Common myeloid progenitor, CD34-positive (primary cell): Measurements from ENCODE around the gene ZDHHC8. TPM values are rescaled to one million over a fixed set of nuclear protein-coding genes. Genes with fewer than 3 reads are reported as not detected.
A peak's percentile ranks its signal among the peaks of the same experiment; 100 is the strongest.

Source experiments
- CTCF ChIA-PET: fragments of 350-600 bp; sonication (Branson Sonifier 250); formaldehyde crosslinking; loops from one replicate; lab custom pipeline; 2021; ENCODE audit warnings: antibody characterized with exemption; lab: Charles Lee
- POLR2A ChIA-PET: fragments of 350-600 bp; sonication (Branson Sonifier 250); formaldehyde crosslinking; loops from one replicate; lab custom pipeline; 2021; ENCODE audit warnings: antibody characterized with exemption; lab: Charles Lee
- DNase-seq, 3 donors: peaks; one replicate each; pipeline versions ENCODE4 v3.0.0 to v3.0.0-alpha.2; 2013
- H3K27ac ChIP-seq, 2 experiments: 1 replicate in 1 of 2; 2 replicates in 1 of 2; pipeline ENCODE4 v1.7.0; 2013; ENCODE audit warnings: inconsistent platforms in 2 of 2, low read length in 2 of 2, mild to moderate bottlenecking in 2 of 2, low read depth in 1 of 2, moderate library complexity in 1 of 2; ENCODE audit not compliant: severe bottlenecking in 2 of 2, insufficient read depth in 1 of 2, poor library complexity in 1 of 2
- H3K27me3 ChIP-seq, 5 experiments: replicated peaks in 2 of 5; 1 replicate in 3 of 5; 2 replicates in 2 of 5; pipeline versions ENCODE4 v1.6.1 to v1.7.0; 2013; ENCODE audit warnings: low read length in 4 of 5, mild to moderate bottlenecking in 2 of 5, moderate library complexity in 2 of 5, inconsistent platforms in 1 of 5; ENCODE audit not compliant: insufficient read depth in 5 of 5, control insufficient read depth in 4 of 5
- H3K36me3 ChIP-seq, 4 experiments: 1 replicate in 2 of 4; 2 replicates in 2 of 4; pipeline versions ENCODE4 v1.6.1 to v1.7.0; 2013; ENCODE audit warnings: low read length in 3 of 4, control low read depth in 1 of 4, mild to moderate bottlenecking in 1 of 4; ENCODE audit not compliant: control insufficient read depth in 4 of 4, insufficient read depth in 4 of 4
- H3K4me1 ChIP-seq, 4 experiments: 1 replicate in 3 of 4; 2 replicates in 1 of 4; pipeline versions ENCODE4 v1.6.1 to v1.7.1; 2013; ENCODE audit warnings: low read length in 3 of 4, mild to moderate bottlenecking in 3 of 4, control low read depth in 1 of 4, inconsistent platforms in 1 of 4, moderate library complexity in 1 of 4; ENCODE audit not compliant: control insufficient read depth in 4 of 4, insufficient read depth in 4 of 4; ENCODE audit errors: control extremely low read depth in 1 of 4
- H3K4me3 ChIP-seq, 7 experiments: 1 replicate in 4 of 7; 2 replicates in 3 of 7; pipeline versions ENCODE4 v1.5.1 to v1.7.0; 2013; ENCODE audit warnings: mild to moderate bottlenecking in 7 of 7, low read length in 6 of 7, moderate library complexity in 6 of 7, inconsistent platforms in 2 of 7, low read depth in 2 of 7, control low read depth in 1 of 7; ENCODE audit not compliant: insufficient read depth in 4 of 7, control insufficient read depth in 1 of 7; ENCODE audit errors: extremely low read depth in 1 of 7
- H3K9me3 ChIP-seq, 5 experiments: 1 replicate in 4 of 5; 2 replicates in 1 of 5; pipeline versions ENCODE4 v1.6.1 to v1.7.1; 2013; ENCODE audit warnings: low read length in 4 of 5, mild to moderate bottlenecking in 2 of 5, inconsistent platforms in 1 of 5, low read depth in 1 of 5, moderate library complexity in 1 of 5; ENCODE audit not compliant: control insufficient read depth in 4 of 5, insufficient read depth in 2 of 5; ENCODE audit errors: control extremely low read depth in 1 of 5
- WGBS: methylation state at CpG from one replicate; pipeline ENCODE4 v1.1.5; 2013; ENCODE audit not compliant: insufficient coverage; 5-methylcytosine and 5-hydroxymethylcytosine counted together
- polyA plus RNA-seq: library from polyadenylated mRNA; unstranded; fragments of 120-200 nt; gene quantifications from one replicate; pipeline ENCODE4 v1.2.1, GENCODE V29; 2013

The ZDHHC8 gene, protein sequence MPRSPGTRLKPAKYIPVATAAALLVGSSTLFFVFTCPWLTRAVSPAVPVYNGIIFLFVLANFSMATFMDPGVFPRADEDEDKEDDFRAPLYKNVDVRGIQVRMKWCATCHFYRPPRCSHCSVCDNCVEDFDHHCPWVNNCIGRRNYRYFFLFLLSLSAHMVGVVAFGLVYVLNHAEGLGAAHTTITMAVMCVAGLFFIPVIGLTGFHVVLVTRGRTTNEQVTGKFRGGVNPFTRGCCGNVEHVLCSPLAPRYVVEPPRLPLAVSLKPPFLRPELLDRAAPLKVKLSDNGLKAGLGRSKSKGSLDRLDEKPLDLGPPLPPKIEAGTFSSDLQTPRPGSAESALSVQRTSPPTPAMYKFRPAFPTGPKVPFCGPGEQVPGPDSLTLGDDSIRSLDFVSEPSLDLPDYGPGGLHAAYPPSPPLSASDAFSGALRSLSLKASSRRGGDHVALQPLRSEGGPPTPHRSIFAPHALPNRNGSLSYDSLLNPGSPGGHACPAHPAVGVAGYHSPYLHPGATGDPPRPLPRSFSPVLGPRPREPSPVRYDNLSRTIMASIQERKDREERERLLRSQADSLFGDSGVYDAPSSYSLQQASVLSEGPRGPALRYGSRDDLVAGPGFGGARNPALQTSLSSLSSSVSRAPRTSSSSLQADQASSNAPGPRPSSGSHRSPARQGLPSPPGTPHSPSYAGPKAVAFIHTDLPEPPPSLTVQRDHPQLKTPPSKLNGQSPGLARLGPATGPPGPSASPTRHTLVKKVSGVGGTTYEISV
- polyA plus RNA-seq, result 32.9 TPM

DNA sequence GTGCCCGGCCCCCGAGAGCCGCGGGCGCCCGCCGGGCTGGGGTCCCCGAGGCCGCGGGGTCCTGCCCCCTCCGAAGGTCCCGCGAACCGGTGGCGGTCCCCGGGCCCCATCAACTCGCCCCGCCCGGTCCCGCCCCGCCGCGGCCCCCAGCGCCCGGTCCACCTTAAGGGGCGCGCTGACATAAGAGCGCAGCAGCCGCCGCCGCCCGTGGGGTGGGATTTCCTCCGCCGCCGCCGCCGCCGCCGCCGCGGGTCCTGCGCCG lies at the start of gene ZDHHC8:
ZDHHC8 (plus strand) TSS at position 208 of the 262 bp plus-strand sequence. CDS start 144 bp downstream, outside the sequence.
- no peaks in the 10 kb centered on the region for H3K27me3 ChIP-seq
- H3K4me3 ChIP-seq, result peak within 1 kb of the TSS; percentile 70 to 92 (median 80)
- POLR2A ChIA-PET, result no interaction called here
- no peaks in the 10 kb centered on the region for H3K9me3 ChIP-seq
- peaks cover 2 to 23% (median 10%) of the 10 kb centered on the region in 4 experiments for H3K36me3 ChIP-seq
- H3K27ac ChIP-seq, result peak within 1 kb of the TSS; percentile 33 to 77
- peak in 1 of 3 donors; percentile 54 for DNase-seq
- CTCF ChIA-PET, result no interaction called here
- 0% methylated on average over 12 of the region's 43 CpGs for WGBS
- peaks cover 0 to 43% (median 38%) of the 10 kb centered on the region in 4 experiments for H3K4me1 ChIP-seq

DNA sequence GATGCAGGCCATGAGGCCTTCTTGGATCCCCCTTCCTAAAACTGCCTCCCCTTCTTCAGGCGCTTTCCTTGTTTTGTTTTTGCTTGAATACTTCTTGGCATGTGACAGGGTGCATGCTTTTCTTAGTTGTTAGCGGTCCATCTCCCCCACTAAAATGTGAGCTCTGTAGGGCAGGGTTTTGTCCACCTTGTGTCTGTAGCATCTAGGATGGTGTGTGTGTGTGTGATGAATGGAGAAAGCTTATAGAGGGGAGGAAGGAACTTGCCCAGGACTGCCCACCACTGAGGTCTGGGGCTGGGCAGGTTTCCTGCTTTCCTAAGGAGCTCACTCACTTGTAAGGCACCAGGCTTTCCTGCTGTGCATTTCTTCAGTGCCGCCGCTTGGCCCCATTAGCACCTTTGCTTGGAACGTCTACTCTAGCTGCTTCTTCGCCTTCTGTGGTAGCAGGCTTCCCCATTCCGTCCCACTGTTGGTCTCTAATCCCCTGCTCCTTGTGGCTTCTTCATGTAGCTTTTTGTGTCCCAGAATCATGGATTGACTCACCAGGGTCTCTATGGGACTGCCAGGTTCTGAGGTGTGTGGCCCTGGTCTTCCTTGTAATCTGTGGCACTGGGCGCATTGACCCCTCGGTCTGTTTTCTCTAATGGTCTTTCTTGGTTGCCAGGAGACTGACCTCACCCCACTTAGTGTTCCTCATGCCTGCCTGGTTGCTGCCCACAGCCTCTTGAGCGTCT lies 48.3 kb upstream of the ZDHHC8 start:
- 93% methylated on average over 8 of the region's 10 CpGs for WGBS
- Histone ChIP-seq H3K9me3 (no peaks in the 10 kb centered on the region), H3K36me3 (peaks cover 2 to 46% (median 25%) of the 10 kb centered on the region in 4 experiments), H3K4me1 (peaks cover 0 to 28% (median 20%) of the 10 kb centered on the region in 4 experiments), H3K4me3 (no peak overlapping the region), H3K27ac (peak overlapping the region in 1 of 2 experiments; percentile 57), H3K27me3 (no peaks in the 10 kb centered on the region)
- DNase-seq, result no peak
- POLR2A ChIA-PET, result no interaction called here
- CTCF ChIA-PET, result interaction anchor here (1.1 kb wide), 1 partner anchor 12 kb away, joined by 3 read pairs; no protein-coding TSS in a partner anchor

DNA sequence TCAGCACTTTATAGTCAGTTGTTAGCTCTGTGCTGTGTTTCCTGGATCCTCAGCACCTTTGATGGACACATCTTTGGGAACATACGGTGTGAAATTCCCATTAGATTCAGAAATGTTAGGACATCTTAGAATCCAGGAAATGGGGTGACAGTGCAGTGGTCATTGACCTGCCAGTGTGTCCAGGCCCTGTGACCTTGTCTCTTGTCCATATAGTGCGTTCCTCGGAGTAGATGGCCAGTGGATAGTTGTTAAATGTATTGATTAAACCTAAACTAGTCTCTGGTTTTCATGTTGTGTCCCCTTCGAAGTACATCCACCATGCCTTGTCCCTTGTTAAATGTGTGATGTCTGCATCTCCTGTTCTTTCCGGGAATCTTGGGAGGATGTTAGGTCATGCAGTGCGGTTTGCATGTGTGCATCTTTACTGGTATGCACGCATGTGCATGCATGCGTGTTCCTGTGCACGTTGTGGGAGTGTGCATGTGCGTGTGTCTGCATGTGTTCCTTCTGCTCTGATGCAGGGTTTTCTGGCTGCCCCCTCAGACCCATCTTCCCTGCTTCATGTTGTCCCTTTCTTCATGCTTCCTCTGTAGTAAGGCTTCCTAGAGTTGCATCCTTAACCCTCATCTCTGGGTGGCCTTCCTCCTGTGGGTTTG lies 47.6 kb upstream of the ZDHHC8 start:
- no peak overlapping the region for H3K4me3 ChIP-seq
- CTCF ChIA-PET, result interaction anchor here (1.1 kb wide), 1 partner anchor 13 kb away, joined by 3 read pairs; no protein-coding TSS in a partner anchor

DNA sequence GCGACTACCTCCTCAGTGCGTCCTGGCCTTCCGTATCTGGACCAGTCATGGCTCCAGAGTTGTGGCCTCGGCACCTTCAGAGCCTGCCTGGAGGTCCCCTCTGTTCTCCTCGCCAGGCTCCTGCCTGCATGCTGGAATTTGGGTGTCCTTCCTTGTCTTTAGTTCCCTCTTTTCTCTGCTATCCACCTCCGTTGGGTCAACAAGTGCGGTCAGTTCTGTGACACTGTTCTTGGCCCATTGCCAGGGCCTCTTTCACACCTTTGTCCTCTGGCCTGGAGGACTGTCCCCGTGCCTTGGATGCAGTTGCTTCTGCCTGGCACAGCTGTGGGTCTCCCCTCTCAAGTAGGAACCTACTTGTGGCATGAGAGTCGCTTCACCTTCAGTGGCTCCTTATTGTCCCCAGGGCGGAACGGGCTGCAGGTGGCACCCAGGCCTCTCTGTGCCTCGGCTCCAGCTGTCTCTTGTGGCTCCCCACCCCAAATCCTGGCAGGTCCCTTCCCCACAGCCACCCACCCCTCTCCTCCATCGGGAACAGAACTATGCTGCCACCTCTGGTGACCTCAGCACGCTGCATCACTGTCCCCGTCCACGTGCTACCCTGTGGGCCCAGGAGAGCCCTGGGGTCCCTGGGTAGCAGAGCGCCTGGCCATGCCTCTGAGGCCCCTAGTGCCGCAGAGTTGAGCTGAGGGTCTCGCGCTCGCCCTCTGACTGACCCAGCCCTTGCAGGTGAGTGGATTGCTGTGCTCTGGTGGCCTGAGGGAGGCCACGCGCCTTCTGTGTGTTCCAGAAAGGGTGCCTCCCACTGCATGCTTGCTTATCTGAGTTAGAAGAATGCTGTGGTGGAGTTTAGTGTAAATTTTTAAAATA lies 46.8 kb upstream of the ZDHHC8 start:
- Histone ChIP-seq H3K27ac (peak overlapping the region in 1 of 2 experiments; percentile 69), H3K36me3 (peaks cover 8 to 60% (median 39%) of the 10 kb centered on the region in 4 experiments), H3K27me3 (no peaks in the 10 kb centered on the region), H3K4me1 (peaks cover 0 to 28% (median 20%) of the 10 kb centered on the region in 4 experiments), H3K4me3 (no peak overlapping the region), H3K9me3 (no peaks in the 10 kb centered on the region)
- peak in 2 of 3 donors; percentile 31 to 33 for DNase-seq
- ChIA-PET CTCF (interaction anchor here (1.0 kb wide), 1 partner anchor 113 kb away, joined by 3 read pairs; no protein-coding TSS in a partner anchor), POLR2A (no interaction called here)
- WGBS, result 90% methylated on average over 22 of the region's 23 CpGs

More for the DNA sequence above, 47.6 kb upstream of the ZDHHC8 start:
- Histone ChIP-seq H3K27ac (peak overlapping the region in 1 of 2 experiments; percentile 57), H3K4me1 (peaks cover 0 to 28% (median 20%) of the 10 kb centered on the region in 4 experiments), H3K36me3 (peaks cover 5 to 53% (median 32%) of the 10 kb centered on the region in 4 experiments), H3K9me3 (no peaks in the 10 kb centered on the region), H3K27me3 (no peaks in the 10 kb centered on the region)
- 91% methylated on average over 8 of the region's 10 CpGs for WGBS
- POLR2A ChIA-PET, result no interaction called here
- DNase-seq, result no peak

DNA sequence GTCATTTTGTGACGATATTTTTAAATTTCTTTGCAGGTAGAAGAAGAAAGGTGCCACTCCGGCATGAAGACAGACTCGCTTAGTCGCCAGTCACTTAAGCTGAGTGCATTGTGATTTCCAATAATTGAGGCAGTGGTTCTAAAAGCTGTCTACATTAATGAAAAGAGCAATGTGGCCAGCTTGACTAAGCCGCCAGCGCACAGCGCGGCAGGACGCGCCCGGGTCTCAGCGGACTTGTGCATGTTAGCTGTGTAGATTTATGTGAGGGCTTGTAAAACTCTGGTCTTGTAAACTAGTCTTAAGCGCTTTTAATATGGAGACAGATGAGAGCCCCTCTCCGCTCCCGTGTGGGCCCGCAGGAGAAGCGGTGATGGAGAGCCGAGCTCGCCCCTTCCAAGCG lies 46.0 kb upstream of the ZDHHC8 start:
- no peaks in the 10 kb centered on the region for H3K27me3 ChIP-seq
- peak overlapping the region in 1 of 2 experiments; percentile 69 for H3K27ac ChIP-seq
- peaks cover 0 to 30% (median 19%) of the 10 kb centered on the region in 4 experiments for H3K4me1 ChIP-seq
- CTCF ChIA-PET, result interaction anchor here (1.0 to 1.4 kb wide), 4 partner anchors 10 to 114 kb away, joined by 3 to 7 read pairs (median 4); no protein-coding TSS in a partner anchor
- DNase-seq, result no peak
- peaks cover 11 to 69% (median 45%) of the 10 kb centered on the region in 4 experiments for H3K36me3 ChIP-seq
- H3K9me3 ChIP-seq, result no peaks in the 10 kb centered on the region
- POLR2A ChIA-PET, result no interaction called here
- 98% methylated on average over 17 of the region's 20 CpGs for WGBS
- no peak overlapping the region for H3K4me3 ChIP-seq
